GM12891 (cell line): ENCODE data around the gene RBM38.

Experiments used
- PAX5 ChIP-seq: IDR thresholded peaks from 2 replicates; pipeline ENCODE4 v1.6.1; 2011; ENCODE audit warnings: low read length, moderate library complexity, mild to moderate bottlenecking; ENCODE audit not compliant: insufficient read depth, severe bottlenecking
- POLR2A ChIP-seq: IDR thresholded peaks from 2 replicates; pipeline ENCODE4 v1.6.1; 2011; ENCODE audit warnings: low read depth, low read length, control low read depth
- POLR2AphosphoS5 ChIP-seq: IDR thresholded peaks from 2 replicates; pipeline ENCODE4 v1.6.1; 2011; ENCODE audit warnings: low read depth, low read length, control low read depth
- POU2F2 ChIP-seq: IDR thresholded peaks from 2 replicates; pipeline ENCODE4 v1.6.1; 2011; ENCODE audit warnings: low read depth, mild to moderate bottlenecking, control low read depth, low read length, moderate library complexity
- SPI1 ChIP-seq: IDR thresholded peaks from 2 replicates; pipeline ENCODE4 v1.6.1; 2011; ENCODE audit warnings: low read depth, low read length, control low read depth
- TAF1 ChIP-seq: IDR thresholded peaks from 2 replicates; pipeline ENCODE4 v1.6.1; 2011; ENCODE audit warnings: low read depth, low read length, control low read depth

GRCh38 chr20:57353351-57353750 is 37.8 kb upstream of the RBM38 start:
- TF ChIP-seq POLR2A (no peak), TAF1 (no peak), POLR2AphosphoS5 (no peak), SPI1 (no peak), PAX5 (no peak), POU2F2 (no peak)
